ENCODE data around the gene TNP1.

DNA sequence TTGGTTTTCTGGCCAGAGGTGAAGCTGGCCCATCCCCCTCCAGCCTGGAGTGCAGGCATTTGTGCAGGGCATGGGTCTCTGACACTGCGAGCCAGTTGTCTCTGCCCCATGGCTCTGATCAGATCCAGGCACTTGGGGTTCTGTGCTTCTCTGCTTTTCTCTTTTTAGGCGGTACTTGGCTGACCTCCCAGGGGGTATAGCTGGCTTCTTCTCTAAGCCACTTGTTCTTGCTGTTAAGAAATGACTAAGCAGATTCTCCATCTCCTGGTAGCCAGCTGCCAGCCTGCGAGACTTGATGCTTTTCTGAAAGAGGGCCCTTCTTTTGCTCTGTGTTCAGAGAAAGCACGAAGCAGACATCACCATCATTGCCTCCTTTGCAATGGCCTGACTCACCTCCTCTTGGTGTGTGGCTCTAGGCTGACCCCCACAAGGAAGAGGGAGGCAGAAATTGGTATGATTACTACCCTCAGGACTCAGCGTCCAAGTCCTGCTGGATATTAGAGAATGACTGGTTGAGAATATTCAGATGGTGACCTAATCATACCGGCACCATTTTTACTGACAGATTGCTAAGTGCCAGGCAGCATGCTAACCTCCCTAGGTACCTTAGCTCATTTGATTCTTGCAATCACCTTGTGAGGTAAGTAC lies 32.7 kb downstream of the TNP1 start:
- TF ChIP-seq, protein P1, sequence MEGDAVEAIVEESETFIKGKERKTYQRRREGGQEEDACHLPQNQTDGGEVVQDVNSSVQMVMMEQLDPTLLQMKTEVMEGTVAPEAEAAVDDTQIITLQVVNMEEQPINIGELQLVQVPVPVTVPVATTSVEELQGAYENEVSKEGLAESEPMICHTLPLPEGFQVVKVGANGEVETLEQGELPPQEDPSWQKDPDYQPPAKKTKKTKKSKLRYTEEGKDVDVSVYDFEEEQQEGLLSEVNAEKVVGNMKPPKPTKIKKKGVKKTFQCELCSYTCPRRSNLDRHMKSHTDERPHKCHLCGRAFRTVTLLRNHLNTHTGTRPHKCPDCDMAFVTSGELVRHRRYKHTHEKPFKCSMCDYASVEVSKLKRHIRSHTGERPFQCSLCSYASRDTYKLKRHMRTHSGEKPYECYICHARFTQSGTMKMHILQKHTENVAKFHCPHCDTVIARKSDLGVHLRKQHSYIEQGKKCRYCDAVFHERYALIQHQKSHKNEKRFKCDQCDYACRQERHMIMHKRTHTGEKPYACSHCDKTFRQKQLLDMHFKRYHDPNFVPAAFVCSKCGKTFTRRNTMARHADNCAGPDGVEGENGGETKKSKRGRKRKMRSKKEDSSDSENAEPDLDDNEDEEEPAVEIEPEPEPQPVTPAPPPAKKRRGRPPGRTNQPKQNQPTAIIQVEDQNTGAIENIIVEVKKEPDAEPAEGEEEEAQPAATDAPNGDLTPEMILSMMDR (IDR thresholded peaks at IDR 0.05) = no peak
- TF ChIP-seq POLR2AphosphoS5 (IDR thresholded peaks at IDR 0.05) = no peak
